ENCODE results near the gene CSF3R. TPM values are rescaled to one million over a fixed set of nuclear protein-coding genes. Genes with fewer than 3 reads are reported as not detected.
"Not testable (repeated sequence)": the region's sequence is repeated elsewhere in the genome, so short reads cannot be mapped to it uniquely, and the experiment has no call there.

Gene CSF3R
- total RNA-seq, 4 donors from 2014 or later: 12.5 to 27.8 (median 19.8) TPM

DNA sequence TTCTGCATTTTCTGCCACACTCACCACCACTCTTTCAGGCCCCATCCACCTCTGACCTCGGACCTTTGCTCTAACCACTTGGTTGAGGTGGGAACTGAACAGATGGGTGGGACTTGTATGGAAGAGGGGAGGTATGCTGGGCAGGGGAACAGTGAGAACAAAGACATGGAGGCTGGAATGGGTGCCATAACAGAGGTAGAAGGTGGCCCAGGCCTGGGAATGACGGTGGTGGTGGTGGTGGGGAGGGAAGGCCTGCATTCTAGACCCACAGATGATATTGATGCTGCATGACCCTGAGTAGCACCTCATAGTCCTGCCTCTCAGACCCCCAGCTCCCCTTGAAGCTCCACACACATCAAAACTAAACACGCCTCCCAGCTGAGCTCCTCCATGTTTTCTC is 5.2 kb upstream of the CSF3R start:
- H3K27me3 ChIP-seq: peaks cover 0 to 10% of the 10 kb centered on the region in 2 donors
- WGBS, 2 donors: 81 to 86% methylated on average over 3 of the region's 3 CpGs
- no peaks in the 10 kb centered on the region for H3K9me3 ChIP-seq
- H3K27ac ChIP-seq: no peak overlapping the region
- H3K36me3 ChIP-seq: no peaks in the 10 kb centered on the region
- no peak overlapping the region for H3K4me3 ChIP-seq
- peaks cover 0 to 2% (median 0%) of the 10 kb centered on the region in 4 donors for H3K4me1 ChIP-seq
- TF ChIP-seq POLR2A (IDR thresholded peaks at IDR 0.05) (no peak), EP300 (IDR thresholded peaks at IDR 0.05) (no peak)
- TF ChIP-seq, protein P1, sequence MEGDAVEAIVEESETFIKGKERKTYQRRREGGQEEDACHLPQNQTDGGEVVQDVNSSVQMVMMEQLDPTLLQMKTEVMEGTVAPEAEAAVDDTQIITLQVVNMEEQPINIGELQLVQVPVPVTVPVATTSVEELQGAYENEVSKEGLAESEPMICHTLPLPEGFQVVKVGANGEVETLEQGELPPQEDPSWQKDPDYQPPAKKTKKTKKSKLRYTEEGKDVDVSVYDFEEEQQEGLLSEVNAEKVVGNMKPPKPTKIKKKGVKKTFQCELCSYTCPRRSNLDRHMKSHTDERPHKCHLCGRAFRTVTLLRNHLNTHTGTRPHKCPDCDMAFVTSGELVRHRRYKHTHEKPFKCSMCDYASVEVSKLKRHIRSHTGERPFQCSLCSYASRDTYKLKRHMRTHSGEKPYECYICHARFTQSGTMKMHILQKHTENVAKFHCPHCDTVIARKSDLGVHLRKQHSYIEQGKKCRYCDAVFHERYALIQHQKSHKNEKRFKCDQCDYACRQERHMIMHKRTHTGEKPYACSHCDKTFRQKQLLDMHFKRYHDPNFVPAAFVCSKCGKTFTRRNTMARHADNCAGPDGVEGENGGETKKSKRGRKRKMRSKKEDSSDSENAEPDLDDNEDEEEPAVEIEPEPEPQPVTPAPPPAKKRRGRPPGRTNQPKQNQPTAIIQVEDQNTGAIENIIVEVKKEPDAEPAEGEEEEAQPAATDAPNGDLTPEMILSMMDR (IDR thresholded peaks at IDR 0.05): no peak
- no peak for DNase-seq (ENCODE audit: low spot score in 2 of 2)

DNA sequence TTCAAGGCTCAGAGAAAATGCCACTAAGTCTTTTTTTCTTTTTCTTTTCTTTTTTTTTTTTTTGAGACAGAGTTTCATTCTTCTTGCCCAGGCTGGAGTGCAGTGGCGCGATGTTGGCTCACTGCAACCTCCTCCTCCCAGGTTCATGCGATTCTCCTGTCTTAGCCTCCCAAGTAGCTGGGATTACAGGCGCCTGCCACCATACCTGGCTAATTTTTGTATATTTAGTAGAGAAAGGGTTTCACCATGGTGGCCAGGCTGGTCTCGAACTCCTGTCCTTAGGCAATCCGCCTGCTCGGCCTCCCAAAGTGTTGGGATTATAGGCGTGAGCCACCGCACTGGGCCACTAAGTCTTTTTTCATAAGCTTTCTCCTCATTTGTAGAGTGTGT is 4.6 kb upstream of the CSF3R start:
- H3K9me3 ChIP-seq; H3K4me3 ChIP-seq; H3K4me1 ChIP-seq; H3K36me3 ChIP-seq; DNase-seq (ENCODE audit: low spot score in 2 of 2): not testable (repeated sequence)
- Histone ChIP-seq H3K27ac (peak overlapping the region in 2 of 4 donors; percentile 16 to 71), H3K27me3 (peaks cover 0 to 10% of the 10 kb centered on the region in 2 donors)
- WGBS, 2 donors: 92 to 97% methylated on average over 9 of the region's 9 CpGs

DNA sequence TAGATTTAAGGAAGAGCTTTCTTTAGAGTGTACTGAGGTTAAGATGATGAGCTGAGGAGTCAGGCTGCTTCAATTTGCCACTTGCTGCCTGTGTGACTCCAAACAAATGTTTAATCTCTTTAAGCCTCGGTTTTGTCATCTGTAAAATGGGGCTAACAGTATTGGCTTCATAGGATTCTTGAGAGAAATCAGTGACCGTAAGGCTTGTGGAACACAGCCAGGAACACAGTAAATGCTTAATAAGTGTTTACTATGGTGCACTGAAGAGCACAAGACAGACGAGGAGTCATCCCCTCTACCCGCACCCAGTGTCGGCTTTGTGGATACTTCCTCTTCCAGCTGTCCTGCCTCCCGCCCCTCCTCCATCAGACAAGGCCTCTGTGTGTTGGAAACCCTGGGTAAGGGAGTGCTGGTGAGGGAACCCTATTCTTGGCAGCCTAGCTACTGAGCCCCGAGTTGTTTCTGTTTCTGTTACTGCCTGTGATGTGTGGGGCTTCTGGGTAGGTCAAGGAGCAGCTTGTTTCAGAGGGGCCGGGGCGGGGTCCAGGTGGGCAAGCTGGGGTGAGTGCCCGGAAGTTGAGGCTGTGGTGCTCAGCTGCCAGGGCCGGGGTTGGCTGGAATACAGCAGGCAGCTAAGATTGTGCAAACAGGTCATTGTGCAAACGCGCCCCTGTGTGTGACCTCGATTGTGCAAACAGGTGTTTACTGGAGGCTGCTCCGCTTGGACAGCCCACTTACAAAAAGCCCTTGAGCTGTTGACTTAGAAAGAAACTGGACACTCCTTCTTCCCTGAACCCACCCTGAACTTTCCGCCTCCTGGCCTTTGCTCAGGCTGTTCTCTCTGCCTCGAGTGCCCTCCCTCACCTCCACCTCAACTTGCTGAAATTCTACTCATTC is 4.0 kb upstream of the CSF3R start:
- 55 to 59% methylated on average over 17 of the region's 17 CpGs for WGBS, 2 donors
- no peaks in the 10 kb centered on the region for H3K36me3 ChIP-seq
- DNase-seq (ENCODE audit: low spot score in 2 of 2): peak; percentile 50 to 66
- H3K27me3 ChIP-seq: peaks cover 0 to 10% of the 10 kb centered on the region in 2 donors
- no peak for TF ChIP-seq POLR2A (IDR thresholded peaks at IDR 0.05)
- TF ChIP-seq EP300 (IDR thresholded peaks at IDR 0.05): peak in 1 of 2 donors; percentile 65
- H3K27ac ChIP-seq: peak overlapping the region in 2 of 4 donors; percentile 16 to 71
- H3K4me1 ChIP-seq: peaks cover 0 to 9% (median 0%) of the 10 kb centered on the region in 4 donors
- no peak overlapping the region for H3K4me3 ChIP-seq
- H3K9me3 ChIP-seq: no peaks in the 10 kb centered on the region

DNA sequence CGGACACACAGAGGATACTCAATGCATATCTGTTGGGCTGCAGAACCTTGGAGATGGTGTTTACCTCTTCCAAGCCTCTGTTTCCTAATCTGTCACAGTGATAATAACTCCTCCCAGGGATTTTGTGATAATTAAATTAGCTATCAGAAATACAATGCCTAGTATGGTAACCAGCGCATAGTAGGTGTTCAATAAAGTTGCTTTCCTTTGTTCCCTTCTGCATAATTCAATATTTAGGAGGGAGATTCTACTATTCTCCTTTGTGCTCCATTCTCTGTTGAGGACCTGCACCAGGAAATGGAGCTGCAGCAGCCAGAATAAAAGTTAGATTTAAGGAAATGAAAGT is 3.4 kb upstream of the CSF3R start:
- Histone ChIP-seq H3K4me1 (peaks cover 0 to 13% (median 0%) of the 10 kb centered on the region in 4 donors), H3K27ac (peak overlapping the region in 1 of 4 donors; percentile 71), H3K36me3 (no peaks in the 10 kb centered on the region), H3K27me3 (peaks cover 0 to 10% of the 10 kb centered on the region in 2 donors), H3K9me3 (no peaks in the 10 kb centered on the region), H3K4me3 (no peak overlapping the region)
- DNase-seq (ENCODE audit: low spot score in 2 of 2): no peak
- WGBS, 2 donors: 82 to 90% methylated on average over 2 of the region's 2 CpGs
- TF ChIP-seq, protein P1 (IDR thresholded peaks at IDR 0.05): no peak
- TF ChIP-seq EP300 (IDR thresholded peaks at IDR 0.05) (no peak), POLR2A (IDR thresholded peaks at IDR 0.05) (no peak)

DNA sequence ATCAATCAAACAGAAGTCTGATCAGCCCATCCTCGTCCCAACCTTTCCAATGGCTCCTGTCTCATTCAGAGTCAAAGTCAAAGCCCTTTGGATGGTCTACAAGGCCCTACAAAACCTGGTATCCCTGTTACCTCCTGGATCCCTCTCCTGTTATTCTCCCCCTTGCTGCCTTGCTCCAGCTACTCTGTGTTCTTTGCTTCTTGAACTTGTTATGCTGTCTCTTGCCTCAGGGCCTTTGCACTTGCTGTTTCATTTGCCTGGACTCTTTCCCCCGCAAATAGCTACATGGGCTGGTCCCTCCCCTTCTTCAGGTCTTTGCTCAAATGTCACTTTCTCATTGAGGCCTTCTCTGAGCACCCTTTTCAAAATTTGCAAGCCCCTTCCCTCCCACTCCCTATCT is 1.4 kb upstream of the CSF3R start:
- Histone ChIP-seq H3K27me3 (peaks cover 0 to 10% of the 10 kb centered on the region in 2 donors), H3K4me3 (no peak overlapping the region), H3K27ac (no peak overlapping the region), H3K4me1 (peaks cover 0 to 13% (median 0%) of the 10 kb centered on the region in 4 donors), H3K36me3 (no peaks in the 10 kb centered on the region), H3K9me3 (no peaks in the 10 kb centered on the region)
- 89 to 92% methylated on average over 2 of the region's 2 CpGs for WGBS, 2 donors
- no peak for DNase-seq (ENCODE audit: low spot score in 2 of 2)
- TF ChIP-seq, protein P1 (IDR thresholded peaks at IDR 0.05): no peak
- TF ChIP-seq EP300 (IDR thresholded peaks at IDR 0.05) (no peak), POLR2A (IDR thresholded peaks at IDR 0.05) (no peak)
